ENCODE data around the gene OSBPL5. TPM values are rescaled to one million over a fixed set of nuclear protein-coding genes. Genes with fewer than 3 reads are reported as not detected.

The OSBPL5 gene
- total and polyA plus RNA-seq, 4 experiments from 2014 or later, result 0.75 to 5.2 (median 2.9) TPM

DNA sequence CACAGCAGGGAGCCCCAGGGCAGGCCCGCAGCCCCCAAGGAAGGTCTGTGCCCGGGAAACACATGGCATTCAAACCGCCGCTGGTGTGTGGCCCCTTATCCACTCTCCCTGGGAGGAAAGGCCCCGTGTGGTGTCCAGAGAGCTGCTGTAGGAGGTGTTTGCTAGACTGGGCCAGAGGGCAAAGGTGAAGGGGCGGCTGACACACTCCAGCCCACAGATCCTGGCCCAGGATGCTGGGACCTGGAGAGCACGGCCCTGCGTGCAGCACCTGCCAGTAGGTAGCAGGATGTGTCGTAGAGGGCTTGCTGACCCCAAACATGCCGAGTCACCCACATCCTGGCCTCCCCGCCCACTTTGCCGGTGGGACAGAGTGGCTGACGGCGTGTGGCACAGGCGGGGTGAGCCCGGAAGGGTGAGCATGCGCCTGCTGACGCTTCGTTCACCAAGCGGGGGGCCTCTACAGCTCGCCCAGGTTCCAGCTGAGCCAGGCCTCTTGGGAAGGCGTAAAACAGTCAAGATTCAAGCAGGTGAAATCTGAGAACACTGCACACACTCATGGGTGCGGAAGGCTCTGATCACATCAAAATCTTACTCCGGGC, 11.0 kb downstream of the OSBPL5 start:
- Histone ChIP-seq H3K4me1 (ENCODE audit: insufficient read depth, low read length) (no peaks in the 10 kb centered on the region), H3K27me3 (ENCODE audit: insufficient read depth, low read length) (no peaks in the 10 kb centered on the region), H3K4me3 (ENCODE audit: low read length in 2 of 2) (no peak overlapping the region), H3K9me3 (ENCODE audit: control insufficient read depth in 1 of 2, low read length in 2 of 2) (no peaks in the 10 kb centered on the region), H3K27ac (ENCODE audit: low read depth, low read length) (no peak overlapping the region), H3K36me3 (ENCODE audit: insufficient read depth, low read length) (no peaks in the 10 kb centered on the region)
- Mint-ChIP-seq H3K36me3 (peaks cover 0 to 2% of the 10 kb centered on the region in 2 donors), H3K4me3 (no peak overlapping the region), H3K9me3 (no peaks in the 10 kb centered on the region), H3K27me3 (peaks cover 0 to 3% of the 10 kb centered on the region in 2 donors), H3K27ac (no peak overlapping the region), H3K4me1 (peaks cover 0 to 7% (median 2%) of the 10 kb centered on the region in 4 donors)
- ChIA-PET CTCF (ENCODE audit: partially characterized antibody) (no interaction called here), POLR2A (ENCODE audit: partially characterized antibody) (no interaction called here)
- peak in 1 of 5 donors; percentile 24 for DNase-seq
- intact Hi-C loops (cut with micrococcal nuclease), result no loop called here

DNA sequence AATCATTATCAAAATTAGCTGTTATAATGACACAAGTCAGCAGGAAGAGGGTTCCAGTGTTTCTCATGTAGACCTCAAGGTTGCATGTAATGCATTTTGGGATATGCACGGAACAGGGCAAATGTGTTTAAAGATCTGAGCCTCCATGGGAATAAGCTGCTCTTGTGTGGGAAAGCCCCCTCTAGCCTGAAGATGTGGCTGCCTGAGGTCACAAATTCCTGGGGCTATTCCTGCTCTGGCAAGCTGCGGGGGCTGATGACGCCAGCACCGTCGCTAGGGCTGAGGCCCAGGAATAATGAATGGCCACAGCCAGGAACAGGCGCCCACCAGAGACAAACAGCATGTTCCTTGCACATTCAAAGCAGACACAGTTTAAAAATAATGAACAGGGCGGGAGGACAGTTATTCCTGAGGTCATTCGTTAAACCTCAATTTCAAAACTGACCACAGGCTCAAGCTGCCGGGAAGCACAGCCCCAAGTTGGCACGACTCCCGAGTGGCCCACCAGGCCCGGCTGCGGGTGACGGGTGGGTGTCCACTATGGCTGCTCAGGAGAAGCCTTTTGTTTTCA, 11.7 kb downstream of the OSBPL5 start:
- Histone ChIP-seq H3K9me3 (ENCODE audit: control insufficient read depth in 1 of 2, low read length in 2 of 2) (no peaks in the 10 kb centered on the region), H3K36me3 (ENCODE audit: insufficient read depth, low read length) (no peaks in the 10 kb centered on the region), H3K4me1 (ENCODE audit: insufficient read depth, low read length) (no peaks in the 10 kb centered on the region), H3K27ac (ENCODE audit: low read depth, low read length) (no peak overlapping the region), H3K4me3 (ENCODE audit: low read length in 2 of 2) (no peak overlapping the region), H3K27me3 (ENCODE audit: insufficient read depth, low read length) (no peaks in the 10 kb centered on the region)
- DNase-seq, result peak in 1 of 5 donors; percentile 22
- Mint-ChIP-seq H3K4me1 (peaks cover 0 to 5% (median 2%) of the 10 kb centered on the region in 4 donors), H3K27me3 (peaks cover 0 to 1% of the 10 kb centered on the region in 2 donors), H3K27ac (no peak overlapping the region), H3K36me3 (peaks cover 0 to 2% of the 10 kb centered on the region in 2 donors), H3K9me3 (no peaks in the 10 kb centered on the region), H3K4me3 (no peak overlapping the region)
- CTCF ChIA-PET (ENCODE audit: partially characterized antibody), result no interaction called here
- intact Hi-C loops (cut with micrococcal nuclease), result no loop called here
- POLR2A ChIA-PET (ENCODE audit: partially characterized antibody), result no interaction called here

DNA sequence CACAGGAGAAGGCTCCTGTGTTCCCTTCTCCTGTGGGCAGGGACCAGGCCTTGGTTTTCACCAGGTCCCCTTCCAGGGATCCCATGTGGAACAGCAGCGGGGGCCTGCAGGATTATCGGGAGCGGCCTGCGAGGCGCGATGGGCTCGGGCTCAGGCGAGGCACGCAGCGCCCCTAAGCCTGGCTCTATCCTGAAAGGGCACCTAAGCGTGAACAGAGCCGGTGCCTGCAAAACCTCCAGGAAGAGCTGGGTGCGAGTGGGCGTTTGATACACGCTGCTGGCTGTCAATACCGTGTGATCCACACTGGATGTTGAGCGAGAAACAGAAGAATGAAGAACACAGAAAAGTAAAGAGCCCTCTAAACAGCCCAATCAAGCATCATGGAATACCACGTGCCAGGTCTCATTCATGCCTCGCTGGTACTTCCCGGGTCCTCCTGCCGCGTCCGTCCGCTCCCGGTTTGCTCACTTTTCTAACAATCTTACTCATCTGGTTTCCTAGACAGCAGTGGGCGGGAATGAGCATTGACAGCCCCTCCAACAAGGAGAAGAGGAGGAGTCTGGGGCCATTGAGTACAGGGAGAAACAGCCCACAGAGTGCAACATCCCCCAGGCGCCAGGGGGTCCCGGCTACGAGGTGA, 12.5 kb downstream of the OSBPL5 start:
- no peaks in the 10 kb centered on the region for H3K27me3 Mint-ChIP-seq
- CTCF ChIA-PET (ENCODE audit: partially characterized antibody), result no interaction called here
- H3K36me3 Mint-ChIP-seq, result peaks cover 0 to 2% of the 10 kb centered on the region in 2 donors
- H3K27ac Mint-ChIP-seq, result no peak overlapping the region
- H3K9me3 ChIP-seq (ENCODE audit: control insufficient read depth in 1 of 2, low read length in 2 of 2), result no peaks in the 10 kb centered on the region
- H3K27ac ChIP-seq (ENCODE audit: low read depth, low read length), result no peak overlapping the region
- H3K4me3 ChIP-seq (ENCODE audit: low read length in 2 of 2), result no peak overlapping the region
- intact Hi-C loops (cut with micrococcal nuclease), result no loop called here
- H3K4me1 ChIP-seq (ENCODE audit: insufficient read depth, low read length), result no peaks in the 10 kb centered on the region
- DNase-seq, result peak in 1 of 5 donors; percentile 3
- H3K9me3 Mint-ChIP-seq, result no peaks in the 10 kb centered on the region
- peaks cover 0 to 4% (median 0%) of the 10 kb centered on the region in 4 donors for H3K4me1 Mint-ChIP-seq
- POLR2A ChIA-PET (ENCODE audit: partially characterized antibody), result no interaction called here
- no peaks in the 10 kb centered on the region for H3K36me3 ChIP-seq (ENCODE audit: insufficient read depth, low read length)
- H3K27me3 ChIP-seq (ENCODE audit: insufficient read depth, low read length), result no peaks in the 10 kb centered on the region
- H3K4me3 Mint-ChIP-seq, result no peak overlapping the region

DNA sequence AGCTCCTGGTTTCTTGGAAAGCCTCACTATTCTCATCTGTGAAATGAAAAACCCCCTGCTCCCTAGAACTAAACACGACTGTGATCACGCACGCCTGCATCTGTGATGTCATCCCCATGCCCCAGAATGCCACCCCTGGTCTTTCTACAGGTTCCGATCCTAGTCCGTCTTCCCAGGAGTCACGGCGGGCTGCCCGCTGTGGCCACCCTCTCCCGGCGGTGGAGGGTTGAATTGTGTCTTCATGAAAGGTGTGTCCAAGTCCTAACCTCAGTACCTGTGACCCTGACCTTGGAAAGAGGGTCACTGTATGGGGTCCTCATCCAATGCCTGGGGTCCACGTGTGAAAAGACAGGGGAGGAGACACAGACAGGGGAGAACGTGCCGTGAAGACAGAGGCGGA, 14.4 kb downstream of the OSBPL5 start:
- no peaks in the 10 kb centered on the region for H3K9me3 Mint-ChIP-seq
- POLR2A ChIA-PET (ENCODE audit: partially characterized antibody), result no interaction called here

DNA sequence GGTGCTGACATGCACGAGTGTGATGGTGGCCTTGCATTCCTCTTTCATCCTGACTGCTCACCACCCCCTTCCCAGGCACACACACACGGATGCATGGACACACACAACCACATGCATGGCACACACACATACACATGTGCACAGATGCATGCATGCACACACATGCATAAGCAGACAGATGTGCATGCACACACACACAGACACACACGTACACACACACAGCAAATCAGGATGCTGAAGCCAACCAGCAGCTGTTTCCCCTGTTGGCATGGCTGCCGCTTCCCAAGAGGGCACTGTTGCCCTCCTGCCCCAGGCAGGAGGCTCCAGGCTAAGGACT, 15.3 kb downstream of the OSBPL5 start:
- ChIA-PET POLR2A (ENCODE audit: partially characterized antibody) (no interaction called here), CTCF (ENCODE audit: partially characterized antibody) (no interaction called here)
- H3K27ac Mint-ChIP-seq, result no peak overlapping the region
- intact Hi-C loops (cut with micrococcal nuclease), result no loop called here
- H3K9me3 Mint-ChIP-seq, result no peaks in the 10 kb centered on the region
- no peaks in the 10 kb centered on the region for H3K36me3 ChIP-seq (ENCODE audit: insufficient read depth, low read length)
- H3K4me3 ChIP-seq (ENCODE audit: low read length in 2 of 2), result no peak overlapping the region
- no peaks in the 10 kb centered on the region for H3K27me3 Mint-ChIP-seq
- H3K4me3 Mint-ChIP-seq, result no peak overlapping the region
- no peak for DNase-seq
- H3K27me3 ChIP-seq (ENCODE audit: insufficient read depth, low read length), result no peaks in the 10 kb centered on the region
- H3K4me1 Mint-ChIP-seq, result peaks cover 0 to 4% (median 0%) of the 10 kb centered on the region in 4 donors
- H3K4me1 ChIP-seq (ENCODE audit: insufficient read depth, low read length), result no peaks in the 10 kb centered on the region
- H3K9me3 ChIP-seq (ENCODE audit: control insufficient read depth in 1 of 2, low read length in 2 of 2), result no peaks in the 10 kb centered on the region
- no peak overlapping the region for H3K27ac ChIP-seq (ENCODE audit: low read depth, low read length)
- peaks cover 0 to 2% of the 10 kb centered on the region in 2 donors for H3K36me3 Mint-ChIP-seq

More for the DNA sequence above, 14.4 kb downstream of the OSBPL5 start:
- H3K27me3 Mint-ChIP-seq, result no peaks in the 10 kb centered on the region
- H3K4me1 Mint-ChIP-seq, result peaks cover 0 to 4% (median 0%) of the 10 kb centered on the region in 4 donors
- H3K36me3 ChIP-seq (ENCODE audit: insufficient read depth, low read length), result no peaks in the 10 kb centered on the region
- peaks cover 0 to 2% of the 10 kb centered on the region in 2 donors for H3K36me3 Mint-ChIP-seq
- H3K4me3 Mint-ChIP-seq, result no peak overlapping the region
- H3K27me3 ChIP-seq (ENCODE audit: insufficient read depth, low read length), result no peaks in the 10 kb centered on the region
- no peaks in the 10 kb centered on the region for H3K9me3 ChIP-seq (ENCODE audit: control insufficient read depth in 1 of 2, low read length in 2 of 2)
- no peaks in the 10 kb centered on the region for H3K4me1 ChIP-seq (ENCODE audit: insufficient read depth, low read length)
- H3K27ac Mint-ChIP-seq, result no peak overlapping the region
- H3K4me3 ChIP-seq (ENCODE audit: low read length in 2 of 2), result no peak overlapping the region
- H3K27ac ChIP-seq (ENCODE audit: low read depth, low read length), result no peak overlapping the region
- intact Hi-C loops (cut with micrococcal nuclease), result no loop called here
- DNase-seq, result no peak
- CTCF ChIA-PET (ENCODE audit: partially characterized antibody), result no interaction called here

DNA sequence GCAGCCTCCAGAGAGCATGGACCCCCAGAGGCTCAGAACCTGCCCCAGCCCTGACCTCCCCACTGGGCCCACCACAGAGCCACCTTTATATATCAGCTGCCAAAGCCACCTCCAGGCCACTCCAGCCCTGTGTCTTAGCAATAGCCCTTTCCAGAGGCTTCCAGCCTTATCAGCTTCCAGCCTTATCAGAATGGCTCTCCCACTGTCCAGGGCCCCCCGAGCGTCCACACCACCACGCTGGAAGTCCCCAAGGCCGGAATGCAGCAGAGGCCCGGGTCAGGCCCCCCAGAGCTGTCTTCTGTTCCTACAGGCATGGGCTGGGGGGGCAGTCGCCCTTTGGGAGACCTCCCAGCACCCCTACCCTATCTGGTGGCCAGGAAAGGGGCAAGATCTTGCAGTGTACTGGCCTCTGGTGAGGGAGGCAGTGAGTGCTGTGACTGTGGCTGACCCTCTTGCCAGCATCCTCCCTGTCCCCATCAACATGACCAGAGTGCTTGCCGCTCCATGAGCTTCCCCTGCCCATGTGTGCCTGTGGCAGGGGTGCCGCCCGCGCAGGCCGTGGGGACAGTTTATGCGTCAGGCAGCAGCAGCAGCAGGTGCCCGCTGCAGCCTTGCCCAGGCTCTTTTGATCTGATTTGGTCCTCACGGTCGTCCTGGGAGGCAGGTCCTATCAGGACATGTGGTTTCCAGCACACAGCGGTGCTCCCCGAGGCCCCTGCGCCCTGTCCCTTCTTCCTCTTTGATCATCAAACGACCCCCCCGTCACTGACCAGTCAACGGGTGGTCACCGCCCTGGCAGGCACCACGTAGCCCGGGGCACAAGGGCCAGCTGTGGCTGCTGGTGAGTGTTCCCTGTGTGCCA, 15.9 kb downstream of the OSBPL5 start:
- intact Hi-C loops (cut with micrococcal nuclease), result no loop called here
- Histone ChIP-seq H3K4me1 (ENCODE audit: insufficient read depth, low read length) (no peaks in the 10 kb centered on the region), H3K4me3 (ENCODE audit: low read length in 2 of 2) (no peak overlapping the region), H3K9me3 (ENCODE audit: control insufficient read depth in 1 of 2, low read length in 2 of 2) (no peaks in the 10 kb centered on the region), H3K27me3 (ENCODE audit: insufficient read depth, low read length) (no peaks in the 10 kb centered on the region), H3K27ac (ENCODE audit: low read depth, low read length) (no peak overlapping the region), H3K36me3 (ENCODE audit: insufficient read depth, low read length) (no peaks in the 10 kb centered on the region)
- Mint-ChIP-seq H3K4me1 (peaks cover 0 to 4% (median 0%) of the 10 kb centered on the region in 4 donors), H3K27me3 (no peaks in the 10 kb centered on the region), H3K9me3 (no peaks in the 10 kb centered on the region), H3K27ac (no peak overlapping the region), H3K4me3 (no peak overlapping the region), H3K36me3 (peaks cover 0 to 2% of the 10 kb centered on the region in 2 donors)
- peak in 1 of 5 donors; percentile 15 for DNase-seq
- ChIA-PET CTCF (ENCODE audit: partially characterized antibody) (no interaction called here), POLR2A (ENCODE audit: partially characterized antibody) (no interaction called here)

DNA sequence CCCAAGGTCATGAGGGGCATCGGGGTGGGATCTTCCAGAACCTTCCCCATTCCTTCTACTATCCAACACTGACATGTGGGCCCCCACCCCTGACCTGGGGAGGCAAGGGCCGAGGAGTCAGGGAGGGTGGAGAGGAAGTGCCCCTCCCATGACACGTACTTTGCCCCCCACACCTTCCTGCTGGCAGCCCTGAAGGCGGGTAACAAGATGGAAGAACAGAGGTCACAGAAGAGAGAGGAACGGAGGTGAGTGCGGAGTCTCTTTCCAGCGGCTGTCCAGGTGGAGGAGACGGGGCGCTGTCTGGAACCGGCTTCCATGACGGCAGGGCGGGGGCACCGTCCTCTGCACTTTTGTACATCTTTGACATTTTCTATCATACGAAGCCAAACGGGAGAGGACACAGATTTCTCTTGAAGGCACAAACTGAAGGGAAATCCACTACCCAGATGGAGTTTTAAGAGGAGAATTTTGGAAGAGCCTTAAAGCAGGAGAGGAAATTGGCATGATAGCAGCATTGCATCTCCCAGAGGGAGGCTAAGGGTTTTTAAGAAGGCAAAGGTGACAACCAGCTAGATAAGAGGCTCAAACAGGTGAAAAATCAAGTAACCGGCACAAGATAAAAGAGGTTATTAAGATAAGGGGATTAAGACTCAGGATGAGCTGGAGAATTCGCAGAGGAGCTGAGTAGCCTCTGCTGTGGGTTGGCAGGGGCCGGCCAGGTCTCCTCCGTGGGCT, 16.7 kb downstream of the OSBPL5 start:
- Histone ChIP-seq H3K36me3 (ENCODE audit: insufficient read depth, low read length) (no peaks in the 10 kb centered on the region), H3K4me1 (ENCODE audit: insufficient read depth, low read length) (no peaks in the 10 kb centered on the region), H3K9me3 (ENCODE audit: control insufficient read depth in 1 of 2, low read length in 2 of 2) (no peaks in the 10 kb centered on the region), H3K27me3 (ENCODE audit: insufficient read depth, low read length) (no peaks in the 10 kb centered on the region), H3K27ac (ENCODE audit: low read depth, low read length) (no peak overlapping the region), H3K4me3 (ENCODE audit: low read length in 2 of 2) (no peak overlapping the region)
- ChIA-PET CTCF (ENCODE audit: partially characterized antibody) (no interaction called here), POLR2A (ENCODE audit: partially characterized antibody) (no interaction called here)
- H3K4me3 Mint-ChIP-seq, result no peak overlapping the region
- no peaks in the 10 kb centered on the region for H3K27me3 Mint-ChIP-seq
- no peak for DNase-seq
- intact Hi-C loops (cut with micrococcal nuclease), result no loop called here
- peaks cover 0 to 2% of the 10 kb centered on the region in 2 donors for H3K36me3 Mint-ChIP-seq
- no peaks in the 10 kb centered on the region for H3K9me3 Mint-ChIP-seq
- peaks cover 0 to 4% (median 0%) of the 10 kb centered on the region in 4 donors for H3K4me1 Mint-ChIP-seq
- no peak overlapping the region for H3K27ac Mint-ChIP-seq
